ENCODE measurements around the gene U2AF2.

Gene U2AF2

GRCh38 chr19:55673889-55674288 is 19.1 kb downstream of the U2AF2 start:
- H3K4me3 ChIP-seq (ENCODE audit: control insufficient read depth, low read depth, low read length), result no peak overlapping the region
- DNase-seq (ENCODE audit: low read depth), result no peak
- TF ChIP-seq CTCF (IDR thresholded peaks at IDR 0.05; ENCODE audit: control insufficient read depth, insufficient read depth, low read depth, low read length, missing control alignments), result no peak

- H3K4me3 ChIP-seq (ENCODE audit: control insufficient read depth, low read depth, low read length), result peak overlapping the region; percentile 58
- DNase-seq (ENCODE audit: low read depth), result no peak
- no peak for TF ChIP-seq CTCF (IDR thresholded peaks at IDR 0.05; ENCODE audit: control insufficient read depth, insufficient read depth, low read depth, low read length, missing control alignments)
Measured at GRCh38 chr19:55674459-55674840, 19.6 kb downstream of the U2AF2 start.

- peak; percentile 76 for DNase-seq (ENCODE audit: low read depth)
- no peak for TF ChIP-seq CTCF (IDR thresholded peaks at IDR 0.05; ENCODE audit: control insufficient read depth, insufficient read depth, low read depth, low read length, missing control alignments)
- H3K4me3 ChIP-seq (ENCODE audit: control insufficient read depth, low read depth, low read length), result peak within 1 kb of the TSS; percentile 58
Measured at GRCh38 chr19:55674841-55675660, 20.2 kb downstream of the U2AF2 start, which contains the start of gene EPN1. TSS of gene EPN1 (plus strand) at chr19:55675226. CDS start at chr19:55678628, 3,402 bp downstream.

GRCh38 chr19:55675661-55676354 is 21.0 kb downstream of the U2AF2 start:
- TF ChIP-seq CTCF (IDR thresholded peaks at IDR 0.05; ENCODE audit: control insufficient read depth, insufficient read depth, low read depth, low read length, missing control alignments), result no peak
- H3K4me3 ChIP-seq (ENCODE audit: control insufficient read depth, low read depth, low read length), result peak overlapping the region; percentile 58
- no peak for DNase-seq (ENCODE audit: low read depth)

GRCh38 chr19:55676383-55676782 is 21.5 kb downstream of the U2AF2 start:
- H3K4me3 ChIP-seq (ENCODE audit: control insufficient read depth, low read depth, low read length), result peak overlapping the region; percentile 58; the same call in 1 of the 2 replicates
- DNase-seq (ENCODE audit: low read depth), result no peak
- TF ChIP-seq CTCF (IDR thresholded peaks at IDR 0.05; ENCODE audit: control insufficient read depth, insufficient read depth, low read depth, low read length, missing control alignments), result no peak

- no peak for DNase-seq (ENCODE audit: low read depth)
- TF ChIP-seq CTCF (IDR thresholded peaks at IDR 0.05; ENCODE audit: control insufficient read depth, insufficient read depth, low read depth, low read length, missing control alignments), result no peak
- H3K4me3 ChIP-seq (ENCODE audit: control insufficient read depth, low read depth, low read length), result no peak overlapping the region
Measured at GRCh38 chr19:55676889-55677505, 22.2 kb downstream of the U2AF2 start.

Data from AG09309 (cell line).